Gastroesophageal sphincter (tissue), 3 donors: ENCODE data around the gene ANO2.

ENCODE experiments used
- CTCF ChIP-seq, 4 experiments: fragments of 200-600 bp in 2 of 4; fragments of 450-650 bp in 2 of 4; sonication (generic) in 1 of 4; IDR thresholded peaks; one replicate each; pipeline ENCODE4 v1.5.1; 2017 to 2019; ENCODE audit warnings: antibody characterized with exemption in 4 of 4, mild to moderate bottlenecking in 2 of 4, moderate library complexity in 2 of 4
- POLR2A ChIP-seq, 2 donors: fragments of 450-650 bp; IDR thresholded peaks; one replicate each; pipeline ENCODE4 v1.6.1; 2017; ENCODE audit warnings: antibody characterized with exemption in 2 of 2, mild to moderate bottlenecking in 2 of 2, moderate library complexity in 1 of 2
- POLR2AphosphoS5 ChIP-seq: sonication (generic); formaldehyde crosslinking; IDR thresholded peaks from one replicate; pipeline ENCODE4 v1.6.1; 2017; ENCODE audit warnings: antibody characterized with exemption

- TF ChIP-seq CTCF (IDR thresholded peaks at IDR 0.05) (no peak), POLR2AphosphoS5 (no peak), POLR2A (IDR thresholded peaks at IDR 0.05) (no peak)
Observed at GRCh38 chr12:5952031-5952430, 7.0 kb upstream of the ANO2 start.
